HG02981 (cell line): Measurements from ENCODE around the gene ZNF554.
A peak's percentile ranks its signal among the peaks of the same experiment; 100 is the strongest.
"Not testable (repeated sequence)": the region's sequence is repeated elsewhere in the genome, so short reads cannot be mapped to it uniquely, and the experiment has no call there.

Experiments used
- ATAC-seq: cut with Tn5 transposase; IDR thresholded peaks from one replicate; pipeline ENCODE4 v1.9.1; 2021; ENCODE audit warnings: mild to moderate bottlenecking, moderate library complexity; ENCODE audit not compliant: unreplicated experiment

ZNF554 gene

DNA sequence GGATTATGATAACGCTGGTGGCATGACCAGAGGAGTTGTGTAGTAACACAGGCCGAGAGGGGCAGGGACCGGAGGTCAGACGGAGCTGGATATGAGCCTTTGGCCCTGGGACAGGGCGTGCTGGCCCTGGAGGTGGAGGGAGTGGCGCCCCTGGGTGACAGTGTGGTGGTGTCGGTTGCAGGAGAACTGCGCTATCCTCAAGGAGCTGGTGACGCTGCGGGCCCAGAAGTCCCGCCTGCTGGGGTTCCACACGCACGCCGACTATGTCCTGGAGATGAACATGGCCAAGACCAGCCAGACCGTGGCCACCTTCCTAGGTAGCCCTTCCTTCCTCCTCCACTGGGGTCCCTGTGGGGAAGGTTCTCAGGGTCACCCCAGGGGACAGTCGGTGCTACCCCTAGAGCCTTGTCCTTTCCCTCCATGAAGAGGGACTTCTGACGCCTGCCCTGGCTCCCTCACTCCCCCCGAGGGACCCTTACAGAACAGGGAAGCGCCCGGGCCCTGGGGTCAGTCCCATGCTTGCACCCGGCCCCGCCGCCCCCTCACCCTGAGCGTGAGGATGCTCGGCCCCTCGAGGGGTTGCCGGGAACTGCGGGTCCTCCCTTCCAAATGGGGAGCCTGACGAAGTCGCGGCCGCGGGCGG lies 12.8 kb upstream of the ZNF554 start:
- ATAC-seq, result no peak

DNA sequence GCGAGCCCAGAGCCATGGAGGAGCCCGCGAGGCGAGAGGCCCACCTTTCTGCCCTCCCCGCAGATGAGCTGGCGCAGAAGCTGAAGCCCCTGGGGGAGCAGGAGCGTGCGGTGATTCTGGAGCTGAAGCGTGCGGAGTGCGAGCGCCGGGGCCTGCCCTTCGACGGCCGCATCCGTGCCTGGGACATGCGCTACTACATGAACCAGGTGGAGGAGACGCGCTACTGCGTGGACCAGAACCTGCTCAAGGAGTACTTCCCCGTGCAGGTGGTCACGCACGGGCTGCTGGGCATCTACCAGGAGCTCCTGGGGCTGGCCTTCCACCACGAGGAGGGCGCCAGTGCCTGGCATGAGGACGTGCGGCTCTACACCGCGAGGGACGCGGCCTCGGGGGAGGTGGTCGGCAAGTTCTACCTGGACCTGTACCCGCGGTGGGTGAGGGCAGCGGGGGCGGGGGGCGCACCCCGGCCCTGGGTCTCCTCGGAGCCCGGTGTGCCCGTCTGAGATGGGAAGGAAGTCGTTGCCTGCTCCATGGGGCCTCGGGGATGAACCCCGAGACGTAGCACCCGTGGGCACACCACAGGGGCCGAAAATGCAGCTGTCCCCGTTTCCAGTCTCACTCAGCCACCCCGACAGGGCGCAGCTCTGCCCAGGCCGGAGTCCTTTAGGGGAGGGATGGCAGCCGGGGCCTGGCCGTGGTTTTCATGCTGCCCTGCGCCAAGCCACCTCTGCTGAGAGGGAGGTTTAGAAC lies 12.1 kb upstream of the ZNF554 start:
- ATAC-seq, result no peak

DNA sequence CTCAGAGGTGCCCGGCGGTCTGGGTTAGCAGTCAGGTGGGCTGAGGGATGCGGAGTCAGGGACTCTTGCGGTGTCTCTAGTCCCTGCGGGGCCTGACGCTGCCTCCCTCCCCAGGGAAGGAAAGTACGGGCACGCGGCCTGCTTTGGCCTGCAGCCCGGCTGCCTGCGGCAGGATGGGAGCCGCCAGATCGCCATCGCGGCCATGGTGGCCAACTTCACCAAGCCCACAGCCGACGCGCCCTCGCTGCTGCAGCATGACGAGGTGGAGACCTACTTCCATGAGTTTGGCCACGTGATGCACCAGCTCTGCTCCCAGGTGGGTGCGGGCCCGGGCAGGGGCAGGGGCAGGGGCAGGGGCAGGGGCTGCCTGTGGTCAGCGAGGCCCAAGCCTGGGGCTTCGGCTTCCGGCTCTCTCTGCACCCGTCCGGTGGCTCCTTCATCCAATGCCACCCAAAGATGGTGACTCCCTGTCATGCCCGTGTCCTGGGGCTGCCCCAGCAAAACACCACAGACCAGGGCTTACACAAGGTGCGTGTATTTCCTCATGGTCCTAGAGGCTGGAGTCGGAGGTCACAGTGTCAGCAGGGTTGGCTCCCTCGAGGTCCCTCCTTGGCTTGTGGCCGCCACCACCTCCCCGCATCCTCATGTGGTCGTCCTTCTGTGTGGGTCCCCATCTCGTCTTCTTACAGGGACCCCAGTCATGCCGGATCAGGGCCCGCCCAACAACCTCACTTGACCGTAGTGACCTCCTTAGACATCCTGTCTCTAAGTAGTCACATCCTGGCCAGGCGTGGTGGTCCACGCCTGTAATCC lies 11.3 kb upstream of the ZNF554 start:
- no peak for ATAC-seq

DNA sequence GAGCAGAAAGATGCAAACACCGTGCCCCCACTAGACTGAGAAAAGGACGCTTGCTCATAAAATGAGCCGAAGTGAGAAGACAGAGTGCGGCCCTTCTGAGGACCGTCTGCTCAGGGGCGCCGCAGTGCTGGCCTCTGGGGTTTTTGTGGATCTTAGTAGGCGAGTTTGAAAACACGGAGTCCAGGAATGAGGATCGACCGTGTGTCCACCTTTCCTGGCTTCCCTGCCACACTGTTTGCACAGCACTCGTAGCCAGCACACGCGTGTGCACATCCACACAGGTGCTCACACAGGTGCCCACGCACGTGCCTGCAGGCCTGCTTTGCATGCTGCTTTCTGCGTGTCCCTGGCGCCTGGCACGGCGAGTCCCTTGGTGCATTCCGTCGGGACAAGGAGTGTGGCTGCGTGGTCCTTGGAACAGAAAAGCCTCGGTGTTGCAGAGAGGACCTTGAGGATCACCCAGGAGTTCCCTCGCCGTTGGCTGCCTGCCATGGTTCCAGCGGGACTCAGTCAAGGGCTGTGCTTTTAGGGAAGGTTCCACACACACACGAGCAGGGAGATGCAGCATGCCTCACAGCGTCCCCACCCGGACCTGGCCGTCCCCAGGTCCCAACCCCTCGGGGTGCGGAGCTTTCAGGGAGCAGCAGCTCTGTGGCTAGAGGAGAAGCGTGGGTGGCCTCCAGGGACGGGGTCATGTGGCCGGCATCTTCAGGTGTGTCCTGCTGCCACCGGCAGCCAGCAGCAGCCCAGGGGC lies 10.1 kb upstream of the ZNF554 start:
- ATAC-seq, result no peak

DNA sequence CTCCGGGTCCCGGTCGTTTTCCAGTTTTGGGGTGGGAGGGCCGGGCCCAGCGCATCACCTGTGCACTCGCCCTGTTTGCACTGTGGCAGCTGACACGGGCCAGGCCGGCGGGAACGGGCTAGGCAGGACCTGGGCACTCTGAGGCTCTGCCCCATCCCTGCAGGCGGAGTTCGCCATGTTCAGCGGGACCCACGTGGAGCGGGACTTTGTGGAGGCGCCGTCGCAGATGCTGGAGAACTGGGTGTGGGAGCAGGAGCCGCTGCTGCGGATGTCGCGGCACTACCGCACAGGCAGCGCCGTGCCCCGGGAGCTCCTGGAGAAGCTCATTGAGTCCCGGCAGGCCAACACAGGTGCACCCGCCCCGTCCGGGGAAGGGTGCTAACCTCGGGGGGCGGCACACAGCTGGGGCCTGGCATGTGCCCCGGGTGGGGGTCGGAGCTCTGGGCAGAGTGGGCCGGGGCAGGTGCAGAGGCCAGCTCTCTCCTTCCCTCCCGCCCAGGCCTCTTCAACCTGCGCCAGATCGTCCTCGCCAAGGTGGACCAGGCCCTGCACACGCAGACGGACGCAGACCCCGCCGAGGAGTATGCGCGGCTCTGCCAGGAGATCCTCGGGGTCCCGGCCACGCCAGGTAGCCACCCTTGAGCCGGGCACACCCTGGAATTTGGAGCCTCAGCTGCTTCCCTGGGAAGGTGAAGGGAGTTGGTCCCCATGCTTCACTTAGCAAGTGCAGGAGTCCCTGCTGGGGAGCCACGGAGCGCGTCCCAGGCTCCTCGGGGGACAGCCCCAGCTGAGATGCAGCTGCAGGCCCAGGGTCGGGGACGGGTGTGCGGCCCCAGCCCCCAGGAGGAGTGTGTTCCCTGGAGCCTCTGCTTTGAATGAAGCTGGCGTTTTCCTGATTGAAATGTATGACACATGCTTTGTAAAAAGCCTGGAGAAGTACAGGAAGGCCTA lies 9.3 kb upstream of the ZNF554 start:
- ATAC-seq, result no peak

DNA sequence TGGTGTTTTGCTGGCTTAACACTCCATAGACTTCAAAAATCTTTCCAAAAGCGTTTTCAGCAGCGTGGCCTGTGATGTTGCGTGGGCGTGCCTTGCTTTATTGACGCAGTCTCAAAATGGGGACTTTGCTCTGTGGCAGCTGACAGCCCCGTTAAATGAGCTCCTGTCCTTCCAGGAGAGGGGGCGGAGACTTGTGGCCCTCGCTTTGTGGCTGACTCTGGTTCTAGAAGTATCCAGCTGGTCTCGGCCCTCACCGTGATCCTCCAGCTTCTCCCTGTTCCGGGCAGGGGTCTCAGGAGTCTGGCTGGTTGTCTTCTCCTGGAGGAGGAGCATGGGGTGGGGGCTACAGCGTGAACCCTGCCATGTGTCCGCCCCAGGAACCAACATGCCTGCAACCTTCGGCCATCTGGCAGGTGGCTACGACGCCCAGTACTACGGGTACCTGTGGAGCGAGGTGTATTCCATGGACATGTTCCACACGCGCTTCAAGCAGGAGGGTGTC lies 8.4 kb upstream of the ZNF554 start:
- ATAC-seq, result no peak

DNA sequence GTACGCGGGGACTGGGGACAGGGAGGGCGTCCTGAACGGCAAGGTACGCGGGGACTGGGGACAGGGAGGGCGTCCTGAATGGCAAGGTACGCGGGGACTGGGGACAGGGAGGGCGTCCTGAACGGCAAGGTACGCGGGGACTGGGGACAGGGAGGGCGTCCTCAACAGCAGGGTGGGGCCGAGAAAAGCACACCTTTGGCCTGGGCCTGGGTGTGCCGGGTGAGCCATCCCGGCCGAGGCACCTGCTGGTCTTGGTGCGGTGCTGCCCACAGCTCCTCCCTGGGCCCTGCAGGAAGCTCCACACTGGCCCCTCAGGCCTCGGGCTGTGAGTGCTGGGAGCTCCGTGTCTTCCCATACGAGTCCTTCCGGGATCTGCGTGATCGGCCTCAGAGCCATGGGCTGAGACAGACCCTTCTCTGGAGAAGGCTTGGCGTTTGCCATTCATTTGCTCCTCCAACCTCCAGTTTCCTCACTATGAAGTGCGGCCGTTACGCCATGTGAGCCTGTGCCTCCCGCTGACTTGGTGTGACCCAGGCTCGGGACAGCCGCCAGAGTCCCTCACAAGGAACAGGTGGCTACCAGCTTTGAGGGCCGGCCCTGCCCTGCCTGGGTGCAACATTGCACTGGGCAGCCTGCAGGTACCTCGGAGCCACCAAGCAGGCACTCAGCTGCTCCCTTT lies 7.8 kb upstream of the ZNF554 start:
- no peak for ATAC-seq

DNA sequence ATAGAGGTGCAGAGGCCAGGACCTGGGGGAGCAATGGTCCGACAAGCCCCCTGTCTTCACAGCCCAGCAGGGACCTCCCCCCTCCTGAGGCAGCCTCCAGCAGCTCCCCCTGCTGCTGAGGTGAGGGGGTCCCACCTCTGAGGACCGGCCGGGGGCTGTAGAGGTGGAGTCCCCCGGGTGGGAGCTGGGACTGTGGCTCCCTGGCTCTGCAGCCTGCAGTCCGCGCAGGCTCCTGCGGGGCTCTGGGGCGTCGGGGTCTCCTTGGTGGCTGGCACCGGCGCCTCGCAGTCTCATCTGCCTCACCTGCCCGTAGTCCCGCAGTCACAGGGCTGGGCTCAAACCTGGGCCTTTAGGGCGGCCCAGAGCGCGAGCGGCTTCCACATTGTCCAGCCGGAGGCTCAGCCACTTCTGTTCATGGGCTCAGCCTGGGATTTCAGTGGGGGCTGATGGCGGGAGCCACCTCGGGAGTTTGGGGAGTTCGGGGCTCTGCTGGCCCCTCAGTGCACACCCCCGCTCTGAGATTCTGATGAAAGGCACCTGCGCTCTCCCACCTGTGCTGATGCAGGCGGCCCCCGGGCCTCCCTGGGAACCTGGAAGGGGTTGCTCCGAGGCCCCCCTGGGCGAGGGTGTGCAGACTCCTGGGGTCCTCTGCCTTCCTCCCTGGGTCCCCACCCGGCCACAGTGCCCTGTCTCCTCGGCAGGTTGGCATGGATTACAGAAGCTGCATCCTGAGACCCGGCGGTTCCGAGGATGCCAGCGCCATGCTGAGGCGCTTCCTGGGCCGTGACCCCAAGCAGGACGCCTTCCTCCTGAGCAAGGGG lies 7.0 kb upstream of the ZNF554 start:
- no peak for ATAC-seq

DNA sequence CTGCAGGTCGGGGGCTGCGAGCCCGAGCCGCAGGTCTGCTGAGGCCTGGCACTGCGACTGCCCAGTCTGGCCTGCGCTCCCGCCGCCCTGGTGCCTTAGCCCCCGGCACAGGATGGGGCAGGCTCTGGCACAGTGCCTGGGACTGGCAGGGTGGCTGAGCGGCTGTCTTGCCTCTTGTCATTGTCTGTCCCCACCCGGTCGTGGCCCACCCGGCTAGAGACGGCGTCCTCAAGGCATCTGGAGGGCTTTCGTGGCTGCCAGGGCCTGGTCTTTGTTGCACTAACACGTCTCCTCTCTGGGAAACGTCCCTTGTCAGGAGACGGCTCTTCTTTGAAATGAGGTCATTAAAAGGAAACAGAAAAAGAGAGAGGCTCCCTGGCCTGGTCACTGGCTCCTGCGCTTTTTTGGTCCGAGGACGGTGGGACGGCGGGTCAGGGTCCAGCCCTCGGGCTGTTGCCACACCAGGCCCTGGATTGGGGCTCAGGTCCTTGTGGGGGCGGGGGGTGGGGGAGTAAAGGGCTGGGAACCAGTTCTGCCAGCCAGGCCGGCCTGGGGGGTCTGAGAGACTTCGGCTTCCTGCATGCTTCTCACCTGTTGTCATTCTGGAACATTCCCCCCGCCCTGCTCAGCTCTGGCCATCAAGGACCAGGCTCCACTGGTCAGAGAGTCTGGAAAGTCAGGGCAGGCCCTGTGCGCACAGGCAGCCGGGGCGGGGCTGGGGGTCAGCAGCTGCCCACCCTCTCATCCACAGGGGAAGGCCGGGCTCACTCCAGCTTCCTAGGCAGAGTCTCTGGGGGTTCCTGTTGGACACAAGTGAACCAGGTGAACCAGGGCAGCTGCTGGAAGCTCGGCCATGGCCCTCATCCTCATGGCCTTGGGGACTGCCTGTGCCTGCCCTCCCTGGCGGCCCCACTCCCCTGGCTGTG lies 6.2 kb upstream of the ZNF554 start:
- no peak for ATAC-seq

DNA sequence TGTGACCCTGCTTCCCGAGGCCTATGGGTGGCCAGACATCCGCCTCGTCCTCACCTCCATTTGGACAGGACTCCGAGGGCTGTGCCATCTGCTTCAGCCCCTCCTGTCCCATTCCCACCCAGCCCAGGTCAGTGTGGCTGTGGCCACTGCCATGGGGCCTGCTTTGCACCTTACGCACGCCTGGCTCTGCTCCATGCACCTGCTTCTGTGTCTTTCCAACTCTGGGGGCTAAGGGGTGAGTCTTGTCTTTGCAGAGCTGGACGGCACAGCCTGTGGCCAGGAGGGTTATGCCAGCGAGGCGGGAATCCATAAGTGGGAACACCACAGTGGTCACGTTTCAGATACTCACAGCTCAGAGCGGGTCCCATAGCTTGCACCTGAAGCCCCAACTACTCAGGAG lies 5.2 kb upstream of the ZNF554 start:
- ATAC-seq, result no peak

DNA sequence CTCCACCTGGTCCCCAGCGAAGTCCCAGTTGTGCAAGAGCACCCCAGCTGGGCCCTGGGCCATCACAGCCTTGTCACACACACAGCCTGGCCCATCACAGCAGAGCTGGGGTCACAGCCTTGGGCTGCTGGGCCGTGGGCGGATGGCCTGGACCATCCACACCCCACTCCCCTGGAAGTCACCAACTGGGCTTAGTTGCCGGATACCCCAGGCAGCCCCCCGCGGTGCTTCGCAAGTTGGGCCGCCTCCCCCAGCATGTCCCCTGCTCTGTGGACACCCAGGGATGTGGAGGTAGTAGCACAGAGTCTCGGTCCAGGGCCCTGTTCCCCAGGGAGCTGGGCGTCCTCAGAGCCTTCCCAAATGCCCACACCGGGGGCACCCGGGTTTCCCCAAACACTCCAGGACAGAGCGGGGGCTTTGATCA lies 4.5 kb upstream of the ZNF554 start:
- ATAC-seq, result no peak

DNA sequence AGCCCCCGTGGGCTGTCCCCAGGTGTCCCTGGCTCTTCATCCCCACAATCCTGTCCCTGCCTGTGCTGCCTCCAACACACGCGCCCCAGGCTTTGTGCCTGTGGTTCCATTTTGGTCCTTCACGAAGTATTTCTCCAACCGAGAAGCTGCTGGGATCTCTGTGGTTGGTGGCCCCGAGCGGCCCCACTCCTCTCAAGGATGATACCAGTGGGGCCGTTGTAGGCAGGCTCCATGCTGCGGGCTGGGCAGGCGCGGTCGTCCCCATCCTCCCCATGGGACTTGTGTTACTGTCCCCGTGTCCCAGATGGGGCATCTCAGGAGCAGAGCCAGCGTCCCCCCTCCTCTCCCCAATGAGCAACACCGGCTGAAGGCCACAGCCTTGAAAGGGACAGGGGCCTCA lies 3.7 kb upstream of the ZNF554 start:
- ATAC-seq, result no peak

DNA sequence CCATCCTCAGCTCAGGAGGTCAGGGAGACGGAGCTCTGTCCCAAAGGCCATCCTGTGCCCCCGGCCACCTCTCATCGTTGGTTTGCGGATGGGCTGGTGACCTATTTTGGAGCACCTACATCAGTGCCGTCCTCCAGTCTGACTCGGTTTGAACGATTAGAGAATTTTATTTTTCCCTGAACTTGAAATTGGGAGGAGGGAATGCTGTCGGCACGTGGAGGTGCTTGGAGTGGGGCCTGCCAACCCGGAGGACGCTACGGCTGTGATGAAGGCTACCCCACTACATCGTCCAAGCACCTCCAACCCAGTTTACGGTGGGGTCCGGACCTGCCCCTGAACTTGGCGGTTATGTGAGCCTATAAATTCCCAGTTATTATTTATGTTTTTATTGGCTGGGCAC lies 3.0 kb upstream of the ZNF554 start:
- ATAC-seq, result no peak

DNA sequence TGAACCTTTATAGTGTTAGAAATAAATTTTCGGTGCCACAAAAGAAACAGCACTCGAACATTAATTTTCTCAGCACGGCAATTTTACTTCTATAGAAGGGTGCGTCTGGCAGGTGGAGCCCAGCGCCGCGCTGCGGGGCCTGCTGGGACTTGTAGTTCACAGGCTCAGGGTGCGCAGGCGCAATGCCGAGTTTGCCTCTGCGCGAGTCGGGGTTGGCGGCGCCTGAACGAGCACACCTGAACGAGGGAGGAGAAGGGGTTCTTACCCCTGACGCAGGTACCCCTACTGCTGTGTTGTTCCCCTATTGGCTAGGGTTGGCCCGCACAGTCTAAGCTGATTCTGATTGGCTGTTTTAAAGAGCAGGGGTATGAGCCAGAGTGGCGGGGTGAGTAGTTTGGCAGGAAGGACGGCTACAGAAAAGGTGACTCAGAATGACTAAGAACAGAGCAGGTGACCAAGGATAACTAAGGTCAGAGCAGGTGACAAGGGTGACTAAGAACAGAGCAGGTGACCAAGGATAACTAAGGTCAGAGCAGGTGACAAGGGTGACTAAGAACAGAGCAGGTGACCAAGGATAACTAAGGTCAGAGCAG lies 2.3 kb upstream of the ZNF554 start:
- not testable (repeated sequence) for ATAC-seq

DNA sequence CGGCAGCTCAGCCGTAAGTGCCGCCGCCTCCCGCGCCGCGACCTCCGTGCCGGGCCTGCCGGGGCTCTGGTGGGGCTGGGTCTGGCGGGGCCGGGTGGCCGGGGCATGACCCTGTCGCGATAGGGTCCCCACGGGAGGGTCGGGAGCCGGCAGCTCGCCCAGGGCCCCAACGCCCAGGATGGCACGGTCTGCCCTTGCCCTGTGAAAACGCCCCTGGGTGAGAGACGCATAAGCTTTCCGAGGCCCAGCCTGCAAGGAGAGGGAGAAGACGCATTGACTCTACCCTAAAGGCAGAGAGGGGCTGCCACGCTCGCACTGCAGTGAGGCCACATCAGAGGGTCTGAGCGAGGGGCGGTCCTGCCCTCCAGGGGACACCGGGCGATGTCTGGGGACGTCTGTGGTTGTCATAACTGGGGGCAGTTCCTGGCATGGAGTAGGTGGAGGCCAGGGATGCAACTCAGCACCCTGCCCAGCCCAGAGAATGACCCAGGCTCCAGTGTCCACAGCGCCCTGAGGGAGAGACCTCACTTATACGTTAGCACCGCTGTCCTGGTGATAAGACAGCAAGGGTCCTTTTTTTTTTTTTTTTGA lies 539 bp downstream of the ZNF554 start:
- peak; percentile 4 for ATAC-seq

DNA sequence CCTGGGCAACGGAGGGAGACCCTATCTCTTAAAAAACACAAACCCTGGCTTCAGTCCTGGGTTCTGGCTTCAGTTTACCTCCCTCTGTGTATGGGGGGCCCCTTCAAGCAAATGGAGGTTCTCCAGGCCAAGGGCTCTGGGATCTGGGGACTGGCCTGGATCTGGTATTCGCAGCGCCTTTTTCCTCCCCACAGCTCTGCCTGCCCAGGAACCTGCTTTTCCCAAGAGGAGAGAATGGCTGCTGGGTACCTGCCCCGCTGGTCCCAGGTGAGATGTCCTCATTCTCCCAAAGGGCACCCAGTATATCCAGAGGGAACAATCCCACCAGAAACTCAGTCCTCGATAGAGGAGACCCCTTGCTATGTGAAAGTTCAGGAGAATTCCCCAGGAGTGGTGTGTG lies 3.2 kb downstream of the ZNF554 start:
- ATAC-seq, result no peak

DNA sequence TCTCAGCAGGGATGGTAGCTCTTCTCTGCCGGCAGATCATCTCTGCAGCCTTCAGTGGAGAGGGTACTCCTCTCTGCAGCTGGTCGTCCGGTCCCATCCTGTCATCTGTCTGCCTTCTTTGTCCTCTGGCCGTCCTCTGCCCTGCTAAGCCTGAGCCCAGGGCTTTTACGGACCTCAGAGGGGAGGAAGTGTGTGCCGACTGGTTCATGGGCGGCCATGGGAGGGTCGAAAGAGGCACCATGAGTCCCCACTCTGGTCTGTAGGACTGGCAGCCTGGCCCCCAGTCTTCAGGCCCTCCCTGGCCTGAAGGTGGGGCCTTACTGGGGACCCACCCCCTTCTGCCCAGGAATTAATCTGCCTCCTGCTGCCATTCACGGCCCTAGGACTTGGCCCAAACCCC lies 4.0 kb downstream of the ZNF554 start:
- no peak for ATAC-seq
